ENCODE results near the gene KLHL21. TPM values are rescaled to one million over a fixed set of nuclear protein-coding genes. Genes with fewer than 3 reads are reported as not detected.

KLHL21 gene
- total and polyA plus RNA-seq, 4 experiments from 2014 or later: 18.3 to 85.2 (median 56.6) TPM

GRCh38 chr1:6554031-6554906 is 48.4 kb downstream of the KLHL21 start, which contains the start of gene NOL9:
Gene NOL9, minus strand, starts transcription at chr1:6554513. Its CDS starts 11 bp downstream, at chr1:6554502.
- H3K27me3 ChIP-seq (ENCODE audit: insufficient read depth, low read length): no peaks in the 10 kb centered on the region
- Mint-ChIP-seq H3K9me3 (no peaks in the 10 kb centered on the region), H3K27ac (peak within 1 kb of the TSS; percentile 35 to 88 (median 78)), H3K4me1 (peaks cover 2 to 20% (median 12%) of the 10 kb centered on the region in 4 donors), H3K27me3 (no peaks in the 10 kb centered on the region), H3K4me3 (peak within 1 kb of the TSS; percentile 77 to 85 (median 81)), H3K36me3 (peaks cover 9% of the 10 kb centered on the region in 2 donors)
- peak within 1 kb of the TSS; percentile 71 to 80 for H3K4me3 ChIP-seq (ENCODE audit: low read length in 2 of 2)
- ChIA-PET POLR2A (ENCODE audit: partially characterized antibody) (interaction anchor here (0.6 to 6.3 kb wide), 25 partner anchors 10 to 148 kb away, joined by 3 to 84 read pairs (median 5); partner anchors contain the start of genes DNAJC11, KLHL21, PHF13 and PLEKHG5), CTCF (ENCODE audit: partially characterized antibody) (interaction anchor here (0.6 to 9.3 kb wide), 33 partner anchors 8 to 348 kb away, joined by 3 to 86 read pairs (median 5); partner anchors contain the start of genes KLHL21, PLEKHG5, RNF207 and ZBTB48)
- H3K36me3 ChIP-seq (ENCODE audit: insufficient read depth, low read length): peaks cover 10% of the 10 kb centered on the region
- peaks cover 21% of the 10 kb centered on the region for H3K4me1 ChIP-seq (ENCODE audit: insufficient read depth, low read length)
- DNase-seq: peak; percentile 92 to 95 (median 94)
- intact Hi-C loops (cut with micrococcal nuclease): loop anchor here (1.0 to 2.0 kb wide), 10 partner anchors 9 to 147 kb away; partner anchors contain the start of genes DNAJC11, KLHL21, PHF13 and ZBTB48
- H3K27ac ChIP-seq (ENCODE audit: low read depth, low read length): peak within 1 kb of the TSS; percentile 86
- no peaks in the 10 kb centered on the region for H3K9me3 ChIP-seq (ENCODE audit: control insufficient read depth in 1 of 2, low read length in 2 of 2)

GRCh38 chr1:6547301-6547700 is 55.4 kb downstream of the KLHL21 start:
- H3K4me1 ChIP-seq (ENCODE audit: insufficient read depth, low read length): peaks cover 33% of the 10 kb centered on the region
- H3K4me3 ChIP-seq (ENCODE audit: low read length in 2 of 2): no peak overlapping the region
- H3K27me3 Mint-ChIP-seq: no peaks in the 10 kb centered on the region
- no peaks in the 10 kb centered on the region for H3K9me3 ChIP-seq (ENCODE audit: control insufficient read depth in 1 of 2, low read length in 2 of 2)
- DNase-seq: no peak
- ChIA-PET CTCF (ENCODE audit: partially characterized antibody) (interaction anchor here (1.1 to 4.9 kb wide), 5 partner anchors 8 to 99 kb away, joined by 3 to 29 read pairs (median 5); partner anchors contain the start of genes NOL9, PLEKHG5 and TAS1R1), POLR2A (ENCODE audit: partially characterized antibody) (interaction anchor here (1.3 to 5.5 kb wide), 4 partner anchors 7 to 88 kb away, joined by 3 to 51 read pairs (median 21); partner anchors contain the start of genes NOL9, PLEKHG5 and TAS1R1)
- H3K27ac ChIP-seq (ENCODE audit: low read depth, low read length): peak overlapping the region; percentile 49
- intact Hi-C loops (cut with micrococcal nuclease): no loop called here
- H3K4me1 Mint-ChIP-seq: peaks cover 28 to 40% (median 31%) of the 10 kb centered on the region in 4 donors
- peak overlapping the region; percentile 78 to 97 (median 87) for H3K27ac Mint-ChIP-seq
- H3K9me3 Mint-ChIP-seq: no peaks in the 10 kb centered on the region
- H3K36me3 Mint-ChIP-seq: peaks cover 42 to 51% of the 10 kb centered on the region in 2 donors
- peaks cover 46% of the 10 kb centered on the region for H3K36me3 ChIP-seq (ENCODE audit: insufficient read depth, low read length)
- peak overlapping the region in 6 of 8 donors; percentile 43 to 82 (median 64) for H3K4me3 Mint-ChIP-seq
- H3K27me3 ChIP-seq (ENCODE audit: insufficient read depth, low read length): no peaks in the 10 kb centered on the region

GRCh38 chr1:6546326-6546725 is 56.3 kb downstream of the KLHL21 start:
- Histone ChIP-seq H3K27ac (ENCODE audit: low read depth, low read length) (peak overlapping the region; percentile 49), H3K4me3 (ENCODE audit: low read length in 2 of 2) (peak overlapping the region; percentile 6 to 9), H3K36me3 (ENCODE audit: insufficient read depth, low read length) (peaks cover 46% of the 10 kb centered on the region), H3K9me3 (ENCODE audit: control insufficient read depth in 1 of 2, low read length in 2 of 2) (no peaks in the 10 kb centered on the region), H3K4me1 (ENCODE audit: insufficient read depth, low read length) (peaks cover 33% of the 10 kb centered on the region), H3K27me3 (ENCODE audit: insufficient read depth, low read length) (no peaks in the 10 kb centered on the region)
- no peak for DNase-seq
- intact Hi-C loops (cut with micrococcal nuclease): no loop called here
- Mint-ChIP-seq H3K36me3 (peaks cover 49 to 57% of the 10 kb centered on the region in 2 donors), H3K27me3 (no peaks in the 10 kb centered on the region), H3K4me3 (peak overlapping the region; percentile 43 to 82 (median 71)), H3K27ac (peak overlapping the region; percentile 78 to 97 (median 87)), H3K4me1 (peaks cover 26 to 40% (median 31%) of the 10 kb centered on the region in 4 donors), H3K9me3 (no peaks in the 10 kb centered on the region)
- ChIA-PET POLR2A (ENCODE audit: partially characterized antibody) (interaction anchor here (1.5 to 5.5 kb wide), 5 partner anchors 8 to 86 kb away, joined by 7 to 51 read pairs (median 19); partner anchors contain the start of genes KLHL21, NOL9, PLEKHG5 and TAS1R1), CTCF (ENCODE audit: partially characterized antibody) (interaction anchor here (1.1 to 4.9 kb wide), 6 partner anchors 9 to 58 kb away, joined by 3 to 29 read pairs (median 4); partner anchors contain the start of genes NOL9, PLEKHG5 and TAS1R1)

GRCh38 chr1:6545276-6546112 is 57.2 kb downstream of the KLHL21 start:
- POLR2A ChIA-PET (ENCODE audit: partially characterized antibody): interaction anchor here (0.6 to 5.5 kb wide), 11 partner anchors 9 to 586 kb away, joined by 3 to 51 read pairs (median 7); partner anchors contain the start of genes KLHL21, NOL9, PLEKHG5 and TAS1R1
- Mint-ChIP-seq H3K27me3 (no peaks in the 10 kb centered on the region), H3K4me3 (peak overlapping the region; percentile 51 to 92 (median 66)), H3K9me3 (no peaks in the 10 kb centered on the region), H3K27ac (peak overlapping the region; percentile 78 to 97 (median 88)), H3K4me1 (peaks cover 26 to 40% (median 31%) of the 10 kb centered on the region in 4 donors), H3K36me3 (peaks cover 50 to 60% of the 10 kb centered on the region in 2 donors)
- Histone ChIP-seq H3K27ac (ENCODE audit: low read depth, low read length) (peak overlapping the region; percentile 49), H3K9me3 (ENCODE audit: control insufficient read depth in 1 of 2, low read length in 2 of 2) (no peaks in the 10 kb centered on the region), H3K4me3 (ENCODE audit: low read length in 2 of 2) (peak overlapping the region in 1 of 2 donors; percentile 6), H3K36me3 (ENCODE audit: insufficient read depth, low read length) (peaks cover 41% of the 10 kb centered on the region), H3K4me1 (ENCODE audit: insufficient read depth, low read length) (peaks cover 33% of the 10 kb centered on the region), H3K27me3 (ENCODE audit: insufficient read depth, low read length) (no peaks in the 10 kb centered on the region)
- intact Hi-C loops (cut with micrococcal nuclease): loop anchor here (1.0 kb wide), 1 partner anchor 9 kb away; the partner anchor contains the start of gene NOL9
- peak in 4 of 5 donors; percentile 29 to 46 (median 38) for DNase-seq
- CTCF ChIA-PET (ENCODE audit: partially characterized antibody): interaction anchor here (0.7 to 4.9 kb wide), 6 partner anchors 8 to 59 kb away, joined by 3 to 29 read pairs (median 4); partner anchors contain the start of genes NOL9, PLEKHG5 and TAS1R1

- intact Hi-C loops (cut with micrococcal nuclease): loop anchor here (1.0 kb wide), 1 partner anchor 9 kb away; the partner anchor contains the start of gene NOL9
- ChIA-PET CTCF (ENCODE audit: partially characterized antibody) (interaction anchor here (0.7 to 4.9 kb wide), 3 partner anchors 10 to 60 kb away, joined by 3 to 29 read pairs (median 26); partner anchors contain the start of genes NOL9, PLEKHG5 and TAS1R1), POLR2A (ENCODE audit: partially characterized antibody) (interaction anchor here (1.0 to 5.5 kb wide), 9 partner anchors 9 to 85 kb away, joined by 3 to 51 read pairs (median 8); partner anchors contain the start of genes KLHL21, NOL9, PLEKHG5 and TAS1R1)
- DNase-seq: no peak
- Histone ChIP-seq H3K9me3 (ENCODE audit: control insufficient read depth in 1 of 2, low read length in 2 of 2) (no peaks in the 10 kb centered on the region), H3K27ac (ENCODE audit: low read depth, low read length) (peak overlapping the region; percentile 49), H3K27me3 (ENCODE audit: insufficient read depth, low read length) (no peaks in the 10 kb centered on the region), H3K4me3 (ENCODE audit: low read length in 2 of 2) (no peak overlapping the region), H3K36me3 (ENCODE audit: insufficient read depth, low read length) (peaks cover 41% of the 10 kb centered on the region), H3K4me1 (ENCODE audit: insufficient read depth, low read length) (peaks cover 33% of the 10 kb centered on the region)
- Mint-ChIP-seq H3K4me1 (peaks cover 24 to 40% (median 31%) of the 10 kb centered on the region in 4 donors), H3K4me3 (peak overlapping the region in 5 of 8 donors; percentile 61 to 92 (median 74)), H3K36me3 (peaks cover 47 to 57% of the 10 kb centered on the region in 2 donors), H3K27me3 (no peaks in the 10 kb centered on the region), H3K9me3 (no peaks in the 10 kb centered on the region), H3K27ac (peak overlapping the region; percentile 71 to 97 (median 88))
These were observed 57.8 kb downstream of the KLHL21 start for GRCh38 chr1:6544831-6545230.

Data from CD4-positive, alpha-beta memory T cell (primary cell).